Measurements from ENCODE around the gene IQGAP1.

- TF ChIP-seq PPARA (CRISPR knock-in tag; IDR thresholded peaks at IDR 0.05; ENCODE audit: borderline replicate concordance) (no peak), TOX (CRISPR knock-in tag; IDR thresholded peaks at IDR 0.05; ENCODE audit: borderline replicate concordance) (no peak), ZC3H10 (CRISPR knock-in tag; IDR thresholded peaks at IDR 0.05) (no peak), TCF4 (CRISPR knock-in tag; IDR thresholded peaks at IDR 0.05; ENCODE audit: borderline replicate concordance) (no peak), ZFP3 (CRISPR knock-in tag; IDR thresholded peaks at IDR 0.05) (no peak), CREB5 (CRISPR knock-in tag; IDR thresholded peaks at IDR 0.05; ENCODE audit: low read depth) (no peak), SNAI2 (CRISPR knock-in tag; IDR thresholded peaks at IDR 0.05) (no peak), POU6F1 (CRISPR knock-in tag; IDR thresholded peaks at IDR 0.05; ENCODE audit: borderline replicate concordance, low read depth) (no peak), ZNF565 (CRISPR knock-in tag; conservative IDR thresholded peaks at IDR 0.05; ENCODE audit: low read depth) (no peak), TSHZ2 (CRISPR knock-in tag; IDR thresholded peaks at IDR 0.05) (no peak), OSR1 (CRISPR knock-in tag; IDR thresholded peaks at IDR 0.05) (no peak)
These were observed 8.3 kb downstream of the IQGAP1 start for GRCh38 chr15:90396321-90396720.
